Osteocyte (in vitro differentiated cells): Measurements from ENCODE around the gene BPIFB6. TPM values are rescaled to one million over a fixed set of nuclear protein-coding genes. Genes with fewer than 3 reads are reported as not detected.

Experiments
- DNase-seq: peaks from one replicate; pipeline ENCODE4 v3.0.0; 2021; ENCODE audit warnings: mixed read lengths; ENCODE audit not compliant: unreplicated experiment; ENCODE audit errors: extremely low spot score
- H3K27ac Mint-ChIP-seq: one replicate; pipeline ENCODE4 v1.8.0; 2021; ENCODE audit warnings: mild to moderate bottlenecking, mixed read lengths; ENCODE audit not compliant: unreplicated experiment
- H3K27me3 Mint-ChIP-seq: one replicate; pipeline ENCODE4 v1.8.0; 2021; ENCODE audit warnings: mixed read lengths; ENCODE audit not compliant: unreplicated experiment
- H3K36me3 Mint-ChIP-seq: one replicate; pipeline ENCODE4 v1.8.0; 2021; ENCODE audit warnings: mixed read lengths; ENCODE audit not compliant: unreplicated experiment
- H3K4me1 Mint-ChIP-seq: one replicate; pipeline ENCODE4 v1.8.0; 2021; ENCODE audit warnings: mixed read lengths; ENCODE audit not compliant: unreplicated experiment
- H3K4me3 Mint-ChIP-seq: one replicate; pipeline ENCODE4 v1.8.0; 2021; ENCODE audit warnings: mild to moderate bottlenecking, moderate library complexity, mixed read lengths; ENCODE audit not compliant: unreplicated experiment
- H3K9me3 Mint-ChIP-seq: one replicate; pipeline ENCODE4 v1.8.0; 2021; ENCODE audit warnings: mixed read lengths; ENCODE audit not compliant: unreplicated experiment
- CTCF ChIP-seq: fragments of 200-600 bp; sonication (generic); IDR thresholded peaks from 2 replicates; pipeline ENCODE4 v1.5.0; 2021; ENCODE audit warnings: antibody characterized with exemption, mild to moderate bottlenecking, moderate library complexity
- total RNA-seq: library from RNA; stranded (reverse); gene quantifications from 2 replicates; pipeline ENCODE4 v1.2.1, GENCODE V29; 2021

The BPIFB6 gene
- total RNA-seq, 1 donor from 2014 or later, result not detected

GRCh38 chr20:32993496-32994050, 37.9 kb upstream of the BPIFB6 start:
- H3K27me3 Mint-ChIP-seq, result peaks cover 6% of the 10 kb centered on the region
- no peak for TF ChIP-seq CTCF
- no peak for DNase-seq
- H3K27ac Mint-ChIP-seq, result no peak overlapping the region
- no peaks in the 10 kb centered on the region for H3K4me1 Mint-ChIP-seq
- no peaks in the 10 kb centered on the region for H3K36me3 Mint-ChIP-seq
- peaks cover 3% of the 10 kb centered on the region for H3K9me3 Mint-ChIP-seq
- no peak overlapping the region for H3K4me3 Mint-ChIP-seq

- H3K27ac Mint-ChIP-seq, result no peak overlapping the region
- H3K4me3 Mint-ChIP-seq, result no peak overlapping the region
- H3K9me3 Mint-ChIP-seq, result peaks cover 3% of the 10 kb centered on the region
- DNase-seq, result no peak
- no peaks in the 10 kb centered on the region for H3K36me3 Mint-ChIP-seq
- TF ChIP-seq CTCF, result no peak
- H3K27me3 Mint-ChIP-seq, result peaks cover 7% of the 10 kb centered on the region
- H3K4me1 Mint-ChIP-seq, result no peaks in the 10 kb centered on the region
Measured at GRCh38 chr20:32995802-32996201, 35.6 kb upstream of the BPIFB6 start.

- DNase-seq, result no peak
- no peak for TF ChIP-seq CTCF
- Mint-ChIP-seq H3K27ac (no peak overlapping the region), H3K4me1 (no peaks in the 10 kb centered on the region), H3K36me3 (no peaks in the 10 kb centered on the region), H3K27me3 (peaks cover 5% of the 10 kb centered on the region), H3K9me3 (peaks cover 3% of the 10 kb centered on the region), H3K4me3 (no peak overlapping the region)
Measured at GRCh38 chr20:32997431-32997830, 34.0 kb upstream of the BPIFB6 start.

- H3K36me3 Mint-ChIP-seq, result no peaks in the 10 kb centered on the region
- peaks cover 2% of the 10 kb centered on the region for H3K27me3 Mint-ChIP-seq
- no peak for DNase-seq
- no peak overlapping the region for H3K4me3 Mint-ChIP-seq
- no peak overlapping the region for H3K27ac Mint-ChIP-seq
- no peaks in the 10 kb centered on the region for H3K4me1 Mint-ChIP-seq
- no peaks in the 10 kb centered on the region for H3K9me3 Mint-ChIP-seq
- TF ChIP-seq CTCF, result no peak
Measured at GRCh38 chr20:32999603-33000250, 31.7 kb upstream of the BPIFB6 start.

- Mint-ChIP-seq H3K36me3 (no peaks in the 10 kb centered on the region), H3K9me3 (peaks cover 5% of the 10 kb centered on the region), H3K27me3 (peaks cover 2% of the 10 kb centered on the region), H3K27ac (no peak overlapping the region), H3K4me3 (no peak overlapping the region), H3K4me1 (no peaks in the 10 kb centered on the region)
- TF ChIP-seq CTCF, result no peak
- DNase-seq, result no peak
Measured at GRCh38 chr20:33000802-33001466, 30.5 kb upstream of the BPIFB6 start.
